Fibroblast of lung (primary cell): Measurements from ENCODE around the gene RBMS2. TPM values are rescaled to one million over a fixed set of nuclear protein-coding genes. Genes with fewer than 3 reads are reported as not detected.

Experiments used
- DNase-seq, 2 donors: peaks; one replicate each; pipeline versions ENCODE4 v3.0.0 to v3.0.0-alpha.2; 2010; ENCODE audit warnings: low read depth in 2 of 2
- H2AFZ ChIP-seq: 2 replicates; pipeline ENCODE4 v1.5.1; 2012; ENCODE audit warnings: low read length, control low read depth, inconsistent platforms
- H3K27ac ChIP-seq: 2 replicates; pipeline ENCODE4 v1.5.1; 2011; ENCODE audit warnings: low read length, control low read depth; ENCODE audit not compliant: insufficient read depth
- H3K27me3 ChIP-seq: 2 replicates; pipeline ENCODE4 v1.5.1; 2011; ENCODE audit warnings: mild to moderate bottlenecking, low read length; ENCODE audit not compliant: control insufficient read depth, insufficient read depth
- H3K36me3 ChIP-seq: 2 replicates; pipeline ENCODE4 v1.5.1; 2011; ENCODE audit warnings: low read length; ENCODE audit not compliant: control insufficient read depth, insufficient read depth
- H3K4me1 ChIP-seq: 2 replicates; pipeline ENCODE4 v1.5.1; 2011; ENCODE audit warnings: low read length; ENCODE audit not compliant: control insufficient read depth, insufficient read depth; ENCODE audit errors: extremely low read depth
- H3K4me2 ChIP-seq: 2 replicates; pipeline ENCODE4 v1.5.1; 2011; ENCODE audit warnings: low read length, control low read depth; ENCODE audit not compliant: insufficient read depth; ENCODE audit errors: extremely low read depth
- H3K4me3 ChIP-seq, 4 experiments: fragments of 200-600 bp in 1 of 4; sonication (generic) in 1 of 4; replicated peaks in 1 of 4; 2 replicates each; pipeline ENCODE4 v1.5.1; 2011 to 2016; ENCODE audit warnings: low read length in 4 of 4, low read depth in 3 of 4, mild to moderate bottlenecking in 3 of 4, control low read depth in 2 of 4, inconsistent platforms in 1 of 4, mixed read lengths in 1 of 4; ENCODE audit not compliant: insufficient read depth in 1 of 4; ENCODE audit errors: control extremely low read depth in 1 of 4
- H3K79me2 ChIP-seq: 2 replicates; pipeline ENCODE4 v1.5.1; 2012; ENCODE audit warnings: mild to moderate bottlenecking, low read length, inconsistent platforms; ENCODE audit not compliant: control insufficient read depth, insufficient read depth
- H3K9ac ChIP-seq: 2 replicates; pipeline ENCODE4 v1.5.1; 2011; ENCODE audit warnings: mild to moderate bottlenecking, low read length, control low read depth; ENCODE audit not compliant: insufficient read depth
- H3K9me3 ChIP-seq: 2 replicates; pipeline ENCODE4 v1.5.1; 2012; ENCODE audit warnings: low read depth, low read length; ENCODE audit not compliant: control insufficient read depth, insufficient read depth
- H4K20me1 ChIP-seq: 2 replicates; pipeline ENCODE4 v1.5.1; 2011; ENCODE audit warnings: low read length; ENCODE audit not compliant: control insufficient read depth, insufficient read depth; ENCODE audit errors: extremely low read depth
- CTCF ChIP-seq, 2 donors: IDR thresholded peaks in 1 of 2; conservative IDR thresholded peaks in 1 of 2; 1 replicate in 1 of 2; 2 replicates in 1 of 2; pipeline ENCODE4 v1.5.1; 2011 to 2012; ENCODE audit warnings: low read length in 2 of 2, control low read depth in 1 of 2, inconsistent platforms in 1 of 2, low read depth in 1 of 2, mild to moderate bottlenecking in 1 of 2
- EZH2 ChIP-seq: IDR thresholded peaks from 2 replicates; pipeline ENCODE4 v1.5.1; 2012; ENCODE audit warnings: low read length, control low read depth, mild to moderate bottlenecking; ENCODE audit errors: missing control alignments
- polyA plus RNA-seq, 2 donors: library from polyadenylated mRNA; depleted of rRNA in 1 of 2; stranded (reverse) in 1 of 2; unstranded in 1 of 2; fragments of >200 nt; gene quantifications; 2 replicates each; pipeline ENCODE4 v1.2.1, GENCODE V29; 2011 to 2012; ENCODE audit warnings: missing spikeins in 1 of 2
- total RNA-seq: library from RNA; depleted of rRNA; stranded (reverse); fragments of >200 nt; gene quantifications from 2 replicates; pipeline ENCODE4 v1.2.1, GENCODE V29; 2014

The RBMS2 gene
- total and polyA plus RNA-seq, 2 donors (not counting 1 experiment from before 2014, with no cell fraction given), result 23.1 to 66.9 TPM

DNA sequence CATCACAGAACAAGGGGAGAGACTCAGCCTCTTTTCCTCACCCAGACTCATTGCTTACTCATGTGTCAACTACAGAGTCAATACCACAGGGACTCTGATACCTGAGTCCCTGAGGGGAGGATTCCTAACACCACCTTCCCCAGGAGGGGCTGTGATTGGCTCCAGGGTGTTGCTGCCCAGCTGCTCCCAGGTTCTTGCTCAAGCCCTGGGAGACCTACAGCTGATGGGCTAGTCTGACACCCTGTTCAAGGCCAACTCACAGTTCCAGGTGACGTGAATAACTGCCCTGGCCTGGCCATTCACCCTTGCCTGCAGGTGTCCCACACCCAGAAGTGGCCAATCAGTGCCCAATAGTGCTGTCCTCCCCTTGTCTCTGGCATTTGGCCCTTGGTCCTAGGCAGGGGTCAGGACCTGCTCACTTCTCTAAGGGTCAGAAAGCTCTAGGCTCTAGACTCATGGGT, 44.6 kb upstream of the RBMS2 start:
- Histone ChIP-seq H2AFZ (no peak overlapping the region), H3K4me3 (no peak overlapping the region), H3K36me3 (no peaks in the 10 kb centered on the region), H4K20me1 (no peaks in the 10 kb centered on the region), H3K27me3 (no peaks in the 10 kb centered on the region), H3K27ac (no peak overlapping the region), H3K4me2 (no peak overlapping the region), H3K79me2 (no peaks in the 10 kb centered on the region), H3K9ac (no peak overlapping the region), H3K9me3 (no peaks in the 10 kb centered on the region), H3K4me1 (no peaks in the 10 kb centered on the region)
- DNase-seq, result no peak
- TF ChIP-seq EZH2, result no peak
- TF ChIP-seq CTCF (conservative IDR thresholded peaks at IDR 0.05 in 1 of 2, IDR thresholded peaks at IDR 0.05 in 1 of 2; ENCODE audit: low read depth in 1 of 2, low read length in 2 of 2), result no peak

GRCh38 chr12:56477521-56478225, 43.9 kb upstream of the RBMS2 start:
- H3K27me3 ChIP-seq, result no peaks in the 10 kb centered on the region
- H3K9ac ChIP-seq, result no peak overlapping the region
- no peak overlapping the region for H2AFZ ChIP-seq
- no peak overlapping the region for H3K27ac ChIP-seq
- no peaks in the 10 kb centered on the region for H4K20me1 ChIP-seq
- no peak for TF ChIP-seq EZH2
- no peak for TF ChIP-seq CTCF (conservative IDR thresholded peaks at IDR 0.05 in 1 of 2, IDR thresholded peaks at IDR 0.05 in 1 of 2; ENCODE audit: low read depth in 1 of 2, low read length in 2 of 2)
- H3K9me3 ChIP-seq, result no peaks in the 10 kb centered on the region
- H3K36me3 ChIP-seq, result no peaks in the 10 kb centered on the region
- H3K4me3 ChIP-seq, result no peak overlapping the region
- no peak for DNase-seq
- H3K79me2 ChIP-seq, result no peaks in the 10 kb centered on the region
- no peak overlapping the region for H3K4me2 ChIP-seq
- H3K4me1 ChIP-seq, result no peaks in the 10 kb centered on the region

GRCh38 chr12:56479625-56480024, 42.0 kb upstream of the RBMS2 start:
- no peaks in the 10 kb centered on the region for H3K4me1 ChIP-seq
- H3K79me2 ChIP-seq, result no peaks in the 10 kb centered on the region

More at GRCh38 chr12:56479625-56480024, 42.0 kb upstream of the RBMS2 start:
- DNase-seq, result no peak
- Histone ChIP-seq H3K27me3 (no peaks in the 10 kb centered on the region), H4K20me1 (no peaks in the 10 kb centered on the region), H3K4me2 (no peak overlapping the region), H3K4me3 (no peak overlapping the region), H3K9me3 (no peaks in the 10 kb centered on the region), H3K36me3 (no peaks in the 10 kb centered on the region), H2AFZ (no peak overlapping the region), H3K27ac (no peak overlapping the region), H3K9ac (no peak overlapping the region)
- no peak for TF ChIP-seq EZH2
- TF ChIP-seq CTCF (conservative IDR thresholded peaks at IDR 0.05 in 1 of 2, IDR thresholded peaks at IDR 0.05 in 1 of 2; ENCODE audit: low read depth in 1 of 2, low read length in 2 of 2), result no peak
